Liver (tissue), 9 donors: ENCODE results near the gene KIT. TPM values are rescaled to one million over a fixed set of nuclear protein-coding genes. Genes with fewer than 3 reads are reported as not detected.

ENCODE experiments used
- DNase-seq: peaks from one replicate; pipeline ENCODE4 v3.0.0-alpha.2; 2017; ENCODE audit warnings: low spot score
- H3K27ac ChIP-seq, 2 donors: one replicate each; pipeline ENCODE4 v1.7.0; 2013; ENCODE audit warnings: inconsistent platforms in 2 of 2, low read length in 2 of 2, control low read depth in 1 of 2, low read depth in 1 of 2, mild to moderate bottlenecking in 1 of 2
- H3K27me3 ChIP-seq, 4 donors: one replicate each; pipeline versions ENCODE4 v1.6.1 to v1.7.0; 2013; ENCODE audit warnings: low read length in 3 of 4, inconsistent platforms in 1 of 4, mild to moderate bottlenecking in 1 of 4, moderate library complexity in 1 of 4; ENCODE audit not compliant: control insufficient read depth in 4 of 4, insufficient read depth in 4 of 4
- H3K36me3 ChIP-seq, 4 donors: one replicate each; pipeline versions ENCODE4 v1.6.1 to v1.7.0; 2013; ENCODE audit warnings: low read length in 3 of 4, mild to moderate bottlenecking in 3 of 4, low read depth in 1 of 4, moderate library complexity in 1 of 4; ENCODE audit not compliant: control insufficient read depth in 4 of 4, insufficient read depth in 3 of 4
- H3K4me1 ChIP-seq, 4 donors: one replicate each; pipeline versions ENCODE4 v1.6.1 to v1.7.0; 2013; ENCODE audit warnings: low read length in 3 of 4, mild to moderate bottlenecking in 3 of 4, moderate library complexity in 1 of 4; ENCODE audit not compliant: control insufficient read depth in 4 of 4, insufficient read depth in 4 of 4
- H3K4me3 ChIP-seq, 3 donors: one replicate each; pipeline versions ENCODE4 v1.6.1 to v1.7.0; 2013; ENCODE audit warnings: low read length in 3 of 3, control low read depth in 1 of 3, low read depth in 1 of 3, mild to moderate bottlenecking in 1 of 3
- H3K9ac ChIP-seq, 2 donors: one replicate each; pipeline ENCODE4 v1.7.0; 2013; ENCODE audit warnings: low read length in 2 of 2, mild to moderate bottlenecking in 2 of 2, moderate library complexity in 2 of 2, control low read depth in 1 of 2, low read depth in 1 of 2
- H3K9me3 ChIP-seq, 4 donors: one replicate each; pipeline versions ENCODE4 v1.6.1 to v1.7.0; 2013; ENCODE audit warnings: low read length in 3 of 4; ENCODE audit not compliant: control insufficient read depth in 4 of 4
- CTCF ChIP-seq: fragments of 150-350 bp; IDR thresholded peaks from 2 replicates; pipeline ENCODE4 v1.5.1; 2017; ENCODE audit warnings: improper control_type of control experiment, low read depth, low read length; ENCODE audit not compliant: missing input control
- FOXA1 ChIP-seq: IDR thresholded peaks from 2 replicates; pipeline ENCODE4 v1.6.1; 2016; ENCODE audit warnings: antibody characterized with exemption
- GABPA ChIP-seq, 2 donors: IDR thresholded peaks in 1 of 2; conservative IDR thresholded peaks in 1 of 2; 2 replicates each; pipeline ENCODE4 v1.6.1; 2016; ENCODE audit warnings: antibody characterized with exemption in 2 of 2, mild to moderate bottlenecking in 1 of 2, moderate library complexity in 1 of 2
- HNF4A ChIP-seq, 2 donors: conservative IDR thresholded peaks; 2 replicates each; pipeline ENCODE4 v1.6.1; 2016; ENCODE audit warnings: antibody characterized with exemption in 2 of 2, mild to moderate bottlenecking in 2 of 2
- HNF4G ChIP-seq: IDR thresholded peaks from 2 replicates; pipeline ENCODE4 v1.6.1; 2016; ENCODE audit warnings: antibody characterized with exemption
- MAX ChIP-seq: IDR thresholded peaks from 2 replicates; pipeline ENCODE4 v1.6.1; 2016; ENCODE audit warnings: antibody characterized with exemption
- NR2F2 ChIP-seq: IDR thresholded peaks from 2 replicates; pipeline ENCODE4 v1.6.1; 2016; ENCODE audit warnings: antibody characterized with exemption
- RAD21 ChIP-seq, 2 donors: IDR thresholded peaks; 2 replicates each; pipeline ENCODE4 v1.6.1; 2016; ENCODE audit warnings: antibody characterized with exemption in 2 of 2, mild to moderate bottlenecking in 2 of 2
- SP1 ChIP-seq: IDR thresholded peaks from 2 replicates; pipeline ENCODE4 v1.6.1; 2018; ENCODE audit warnings: antibody characterized with exemption, mild to moderate bottlenecking
- WGBS: extraction: QIAGEN DNeasy Blood & Tissue Kit; methylation state at CpG from one replicate; pipeline ENCODE4 v1.1.7; 2013; 5-methylcytosine and 5-hydroxymethylcytosine counted together
- polyA plus RNA-seq, 2 donors: library from polyadenylated mRNA; stranded (reverse) in 1 of 2; unstranded in 1 of 2; fragments of 200-250 nt in 1 of 2; fragments of >200 nt in 1 of 2; fragmentation: Nextera tagmentation in 1 of 2; extraction: Ambion mirVana in 1 of 2; gene quantifications; one replicate each; pipeline versions ENCODE4 v1.2.1 to v1.2.3, GENCODE V29; 2013 to 2015
- total RNA-seq, 2 donors: library from RNA; depleted of rRNA; stranded (reverse); fragments of >200 nt; gene quantifications; one replicate each; pipeline ENCODE4 v1.2.3, GENCODE V29; 2014
- TF ChIP-seq, protein P1 (sequence below): IDR thresholded peaks from 2 replicates; pipeline ENCODE4 v1.6.1; 2016; ENCODE audit warnings: antibody characterized with exemption
- TF ChIP-seq, protein P2 (sequence below): IDR thresholded peaks from 2 replicates; pipeline ENCODE4 v1.6.1; 2016; ENCODE audit warnings: antibody characterized with exemption, mild to moderate bottlenecking
- donor health status: healthy.
- donor health status: healthy.
- donor health status: healthy.
- donor health status: healthy.
- donor health status: healthy.

KIT gene
- total and polyA plus RNA-seq, 4 donors, result 0.06 to 5.5 (median 0.96) TPM

GRCh38 chr4:54659313-54659712 lies 1.6 kb downstream of the KIT start (continued):
- no peak for TF ChIP-seq SP1

DNA sequence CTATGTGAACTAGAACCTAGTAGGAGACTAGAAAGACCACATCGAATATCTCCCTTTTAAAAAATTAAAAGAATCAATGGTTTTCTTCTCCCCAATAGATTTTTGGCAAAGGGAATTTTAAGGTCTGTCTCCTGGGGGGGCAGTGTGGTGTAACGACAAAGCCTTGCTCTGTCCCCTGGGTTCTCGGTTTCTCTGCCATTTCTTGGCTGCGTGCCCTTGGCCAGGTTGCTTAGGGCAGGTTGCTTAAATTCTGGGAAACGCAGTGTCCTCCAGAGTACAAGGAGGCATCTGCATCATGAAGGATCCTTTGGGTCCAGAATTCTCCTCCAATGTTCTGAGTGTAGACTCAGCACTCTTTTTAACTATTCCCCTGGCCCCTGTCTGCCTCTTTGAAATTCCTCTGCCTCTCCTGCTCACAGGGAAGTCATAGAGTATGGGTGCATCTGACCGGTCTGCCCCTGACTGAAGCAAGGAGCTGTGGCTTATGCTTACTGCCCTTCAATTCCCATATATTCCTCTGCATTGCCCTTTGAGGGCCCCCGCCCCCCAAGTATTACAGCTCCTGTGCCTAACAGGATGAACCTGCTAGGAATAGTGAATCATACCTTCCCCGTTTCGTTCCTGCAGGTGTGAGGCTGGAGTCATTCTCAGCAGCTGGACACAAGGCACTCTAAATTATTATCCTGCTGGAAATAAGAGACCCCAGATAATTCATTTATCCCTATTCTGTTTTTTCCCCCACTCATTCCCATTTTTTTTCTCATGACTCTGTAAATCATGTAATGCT lies 2.2 kb downstream of the KIT start:
- DNase-seq, result no peak
- Histone ChIP-seq H3K4me3 (no peak overlapping the region), H3K9me3 (no peaks in the 10 kb centered on the region), H3K27ac (no peak overlapping the region), H3K27me3 (peaks cover 0 to 10% (median 3%) of the 10 kb centered on the region in 4 donors), H3K9ac (no peak overlapping the region), H3K4me1 (peaks cover 10 to 33% (median 22%) of the 10 kb centered on the region in 4 donors), H3K36me3 (no peaks in the 10 kb centered on the region)
- TF ChIP-seq FOXA1 (no peak), RAD21 (IDR thresholded peaks at IDR 0.05) (no peak), CTCF (no peak)
- TF ChIP-seq, protein P1, sequence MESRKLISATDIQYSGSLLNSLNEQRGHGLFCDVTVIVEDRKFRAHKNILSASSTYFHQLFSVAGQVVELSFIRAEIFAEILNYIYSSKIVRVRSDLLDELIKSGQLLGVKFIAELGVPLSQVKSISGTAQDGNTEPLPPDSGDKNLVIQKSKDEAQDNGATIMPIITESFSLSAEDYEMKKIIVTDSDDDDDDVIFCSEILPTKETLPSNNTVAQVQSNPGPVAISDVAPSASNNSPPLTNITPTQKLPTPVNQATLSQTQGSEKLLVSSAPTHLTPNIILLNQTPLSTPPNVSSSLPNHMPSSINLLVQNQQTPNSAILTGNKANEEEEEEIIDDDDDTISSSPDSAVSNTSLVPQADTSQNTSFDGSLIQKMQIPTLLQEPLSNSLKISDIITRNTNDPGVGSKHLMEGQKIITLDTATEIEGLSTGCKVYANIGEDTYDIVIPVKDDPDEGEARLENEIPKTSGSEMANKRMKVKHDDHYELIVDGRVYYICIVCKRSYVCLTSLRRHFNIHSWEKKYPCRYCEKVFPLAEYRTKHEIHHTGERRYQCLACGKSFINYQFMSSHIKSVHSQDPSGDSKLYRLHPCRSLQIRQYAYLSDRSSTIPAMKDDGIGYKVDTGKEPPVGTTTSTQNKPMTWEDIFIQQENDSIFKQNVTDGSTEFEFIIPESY, result no peak
- TF ChIP-seq, protein P2, sequence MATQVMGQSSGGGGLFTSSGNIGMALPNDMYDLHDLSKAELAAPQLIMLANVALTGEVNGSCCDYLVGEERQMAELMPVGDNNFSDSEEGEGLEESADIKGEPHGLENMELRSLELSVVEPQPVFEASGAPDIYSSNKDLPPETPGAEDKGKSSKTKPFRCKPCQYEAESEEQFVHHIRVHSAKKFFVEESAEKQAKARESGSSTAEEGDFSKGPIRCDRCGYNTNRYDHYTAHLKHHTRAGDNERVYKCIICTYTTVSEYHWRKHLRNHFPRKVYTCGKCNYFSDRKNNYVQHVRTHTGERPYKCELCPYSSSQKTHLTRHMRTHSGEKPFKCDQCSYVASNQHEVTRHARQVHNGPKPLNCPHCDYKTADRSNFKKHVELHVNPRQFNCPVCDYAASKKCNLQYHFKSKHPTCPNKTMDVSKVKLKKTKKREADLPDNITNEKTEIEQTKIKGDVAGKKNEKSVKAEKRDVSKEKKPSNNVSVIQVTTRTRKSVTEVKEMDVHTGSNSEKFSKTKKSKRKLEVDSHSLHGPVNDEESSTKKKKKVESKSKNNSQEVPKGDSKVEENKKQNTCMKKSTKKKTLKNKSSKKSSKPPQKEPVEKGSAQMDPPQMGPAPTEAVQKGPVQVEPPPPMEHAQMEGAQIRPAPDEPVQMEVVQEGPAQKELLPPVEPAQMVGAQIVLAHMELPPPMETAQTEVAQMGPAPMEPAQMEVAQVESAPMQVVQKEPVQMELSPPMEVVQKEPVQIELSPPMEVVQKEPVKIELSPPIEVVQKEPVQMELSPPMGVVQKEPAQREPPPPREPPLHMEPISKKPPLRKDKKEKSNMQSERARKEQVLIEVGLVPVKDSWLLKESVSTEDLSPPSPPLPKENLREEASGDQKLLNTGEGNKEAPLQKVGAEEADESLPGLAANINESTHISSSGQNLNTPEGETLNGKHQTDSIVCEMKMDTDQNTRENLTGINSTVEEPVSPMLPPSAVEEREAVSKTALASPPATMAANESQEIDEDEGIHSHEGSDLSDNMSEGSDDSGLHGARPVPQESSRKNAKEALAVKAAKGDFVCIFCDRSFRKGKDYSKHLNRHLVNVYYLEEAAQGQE, result no peak
- WGBS, result 42% methylated on average over 9 of the region's 9 CpGs

GRCh38 chr4:54660591-54660990 lies 2.8 kb downstream of the KIT start:
- Histone ChIP-seq H3K36me3 (no peaks in the 10 kb centered on the region), H3K9ac (no peak overlapping the region), H3K4me1 (peaks cover 10 to 33% (median 22%) of the 10 kb centered on the region in 4 donors), H3K27me3 (peaks cover 0 to 10% (median 3%) of the 10 kb centered on the region in 4 donors), H3K4me3 (no peak overlapping the region), H3K27ac (no peak overlapping the region), H3K9me3 (no peaks in the 10 kb centered on the region)
- 94% methylated on average over 2 of the region's 2 CpGs for WGBS
- no peak for DNase-seq
- TF ChIP-seq, protein P2, result no peak
- TF ChIP-seq NR2F2 (no peak), HNF4A (conservative IDR thresholded peaks at IDR 0.05) (no peak), GABPA (IDR thresholded peaks at IDR 0.05 in 1 of 2, conservative IDR thresholded peaks at IDR 0.05 in 1 of 2) (no peak), CTCF (no peak), MAX (no peak), HNF4G (no peak), SP1 (no peak)
- TF ChIP-seq, protein P1, result no peak
